GM19193 (cell line): Measurements from ENCODE around the gene SDK2.

Source experiments
- POLR2A ChIP-seq: IDR thresholded peaks from 4 replicates; pipeline ENCODE4 v1.6.1; 2011; ENCODE audit not compliant: insufficient read depth, insufficient read length; ENCODE audit errors: extremely low read depth

The SDK2 gene

DNA sequence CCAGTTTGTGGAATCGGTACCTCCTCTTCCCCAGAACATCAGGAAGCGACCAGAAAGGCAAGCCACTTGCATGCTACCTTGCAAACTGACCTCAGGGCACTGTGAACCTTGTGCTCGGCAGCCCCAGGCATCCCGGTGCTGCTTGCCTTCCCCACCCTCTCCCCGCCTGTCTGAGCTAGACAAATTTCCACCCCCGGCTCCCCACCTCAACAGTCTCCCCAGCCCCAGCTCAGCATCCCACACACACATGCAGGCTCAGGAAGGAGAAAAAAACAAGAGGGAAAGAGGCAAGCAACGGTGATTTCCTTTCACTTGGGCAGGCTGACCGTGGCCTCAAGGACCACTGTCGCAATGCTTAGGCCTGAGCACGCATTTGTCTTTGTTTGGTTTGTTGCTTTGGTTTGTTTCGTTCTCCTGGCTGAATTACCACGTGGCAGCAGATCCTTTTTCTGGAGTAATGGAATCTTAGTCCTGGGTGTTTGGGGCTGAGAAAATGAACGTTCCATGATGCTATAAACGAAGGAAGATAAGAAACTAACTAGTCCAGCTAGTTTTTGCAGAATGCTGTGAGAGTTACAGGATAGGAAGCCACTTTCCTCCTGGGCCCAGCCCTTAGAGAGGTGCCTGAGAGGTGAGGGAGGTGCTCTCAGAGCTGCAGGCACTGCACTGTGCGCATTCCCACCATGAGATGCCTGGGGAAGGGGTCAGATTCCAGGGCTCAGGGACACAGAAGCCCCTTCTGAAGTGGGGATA lies 27.9 kb downstream of the SDK2 start:
- TF ChIP-seq POLR2A = no peak

DNA sequence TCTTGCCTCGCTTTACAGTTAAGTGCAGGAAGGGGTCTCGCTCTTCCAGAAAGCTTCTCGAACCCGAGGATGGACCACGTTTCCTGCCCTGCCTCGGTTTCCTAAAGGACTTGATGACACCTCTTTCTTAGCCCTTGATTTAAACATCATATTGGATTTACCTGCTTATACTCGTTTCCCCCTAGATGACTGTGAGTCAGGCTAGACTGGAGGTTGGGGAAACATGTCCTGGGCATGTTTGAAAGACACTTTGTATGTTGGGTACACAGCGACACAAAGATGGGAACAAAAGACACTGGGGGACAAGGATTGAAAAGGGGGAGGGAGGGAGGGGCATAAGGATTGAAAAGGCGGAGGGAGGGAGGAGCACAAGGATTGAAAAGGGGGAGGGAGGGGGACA lies 30.0 kb downstream of the SDK2 start:
- no peak for TF ChIP-seq POLR2A

DNA sequence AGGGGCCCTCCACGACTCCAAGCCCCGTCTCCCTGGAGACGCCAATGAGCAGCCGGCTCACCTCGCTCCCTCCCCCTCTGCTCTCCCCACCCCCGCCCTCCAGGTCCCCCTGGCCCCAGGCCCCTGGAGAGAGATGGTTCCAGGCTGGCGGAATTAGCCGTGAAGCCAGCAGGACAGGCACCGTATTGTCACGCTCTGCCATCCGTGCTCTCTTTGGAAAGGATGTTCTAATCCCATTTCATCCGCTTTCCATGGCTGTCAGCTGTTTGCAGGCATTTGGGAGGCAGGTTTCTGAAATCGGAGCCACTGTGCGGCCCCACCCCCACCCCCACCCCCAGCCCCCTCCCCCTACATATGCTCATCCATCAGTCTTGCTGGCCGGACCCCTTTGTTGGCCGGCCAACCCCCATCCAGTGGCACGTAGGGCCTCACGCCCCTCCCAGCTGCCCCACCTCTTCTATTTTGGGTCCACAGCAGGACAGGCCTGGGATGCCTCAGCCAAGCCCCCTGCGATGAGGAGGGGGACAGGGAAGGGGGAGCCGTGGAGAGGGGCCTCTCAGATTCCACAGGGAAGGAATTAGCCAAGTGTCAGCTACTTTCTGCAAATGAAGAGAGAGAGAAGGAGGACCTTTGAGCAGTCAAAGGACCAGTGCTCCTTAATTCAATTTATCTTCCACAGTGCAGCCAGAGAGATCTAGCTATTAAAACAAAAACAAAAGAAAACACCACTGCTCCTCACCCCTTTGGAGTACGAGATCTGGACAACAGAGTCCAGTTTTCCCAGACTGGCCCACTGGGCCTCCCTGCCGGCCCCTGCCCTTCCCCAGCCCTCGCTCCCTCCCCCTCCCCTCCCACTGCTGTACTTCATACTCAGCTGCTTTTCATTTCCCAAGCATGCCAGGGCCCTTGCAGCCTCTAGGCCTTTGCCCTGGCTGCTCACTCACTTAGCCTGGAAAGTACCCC lies 30.7 kb downstream of the SDK2 start:
- no peak for TF ChIP-seq POLR2A

DNA sequence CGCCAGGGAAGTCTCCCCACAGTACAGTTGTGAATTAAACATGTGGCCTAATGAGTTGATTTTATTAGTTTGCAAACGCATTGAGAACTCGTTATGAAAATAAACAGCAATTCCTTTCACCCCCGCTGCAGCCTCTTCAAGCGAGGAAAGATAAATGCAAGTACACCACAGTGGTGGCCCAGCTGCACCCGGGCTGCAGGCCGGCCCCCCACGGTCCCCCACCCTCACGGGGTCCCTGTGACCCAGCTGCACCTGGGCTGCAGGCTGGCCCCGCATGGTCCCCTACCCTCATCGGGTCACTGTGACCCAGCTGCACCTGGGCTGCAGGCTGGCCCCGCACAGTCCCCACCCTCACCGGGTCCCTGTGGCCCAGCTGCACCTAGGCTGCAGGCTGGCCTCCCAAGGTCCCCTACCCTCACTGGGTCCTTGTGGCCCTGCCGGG lies 32.2 kb downstream of the SDK2 start:
- no peak for TF ChIP-seq POLR2A

DNA sequence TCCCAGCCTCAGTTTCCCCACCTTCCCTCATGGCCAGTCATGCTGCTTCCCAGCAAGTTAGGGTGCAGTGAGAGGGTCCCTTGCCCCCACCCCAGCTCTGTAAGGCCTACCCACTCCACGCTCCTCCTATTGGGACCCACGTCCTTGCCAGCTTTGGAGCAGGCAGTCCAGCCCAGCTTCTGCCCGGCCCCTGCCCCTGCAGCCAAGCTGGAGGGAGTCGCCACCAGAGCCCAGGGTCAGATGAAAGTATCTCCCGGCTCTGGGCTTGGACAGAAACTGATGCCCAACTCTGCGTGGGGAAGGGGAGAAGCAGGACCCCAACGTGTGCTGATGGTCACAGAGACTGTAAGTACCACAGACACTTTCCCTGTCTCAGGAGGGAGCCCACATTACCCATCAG lies 32.6 kb downstream of the SDK2 start:
- TF ChIP-seq POLR2A = no peak

DNA sequence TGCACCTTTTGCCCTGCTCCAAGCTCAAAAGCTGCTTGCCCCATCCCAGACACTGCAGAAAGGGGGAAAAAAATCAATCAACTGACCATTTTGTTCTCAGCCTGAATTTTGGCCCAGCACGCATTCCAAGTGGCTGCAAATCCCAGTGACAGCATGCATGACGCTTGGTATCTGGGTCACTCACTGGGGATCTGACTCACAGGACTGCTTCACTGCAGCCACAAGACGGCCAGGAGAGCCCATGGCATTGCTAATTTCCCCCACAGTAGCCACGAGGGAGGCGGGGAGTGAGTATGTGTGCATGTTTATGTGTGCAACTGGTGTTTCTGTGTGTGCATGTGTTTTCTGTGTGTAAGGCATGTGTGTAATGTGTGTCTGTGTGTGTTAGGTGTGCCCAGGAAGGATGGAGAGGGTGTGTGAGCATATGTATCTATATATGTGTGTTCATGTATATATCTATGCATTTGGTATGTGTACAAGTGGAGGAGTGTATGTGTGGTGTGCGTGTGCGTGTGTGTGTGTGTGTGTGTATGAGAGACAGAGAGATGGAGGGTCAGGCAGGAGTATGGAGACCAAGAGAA lies 33.8 kb downstream of the SDK2 start:
- no peak for TF ChIP-seq POLR2A

DNA sequence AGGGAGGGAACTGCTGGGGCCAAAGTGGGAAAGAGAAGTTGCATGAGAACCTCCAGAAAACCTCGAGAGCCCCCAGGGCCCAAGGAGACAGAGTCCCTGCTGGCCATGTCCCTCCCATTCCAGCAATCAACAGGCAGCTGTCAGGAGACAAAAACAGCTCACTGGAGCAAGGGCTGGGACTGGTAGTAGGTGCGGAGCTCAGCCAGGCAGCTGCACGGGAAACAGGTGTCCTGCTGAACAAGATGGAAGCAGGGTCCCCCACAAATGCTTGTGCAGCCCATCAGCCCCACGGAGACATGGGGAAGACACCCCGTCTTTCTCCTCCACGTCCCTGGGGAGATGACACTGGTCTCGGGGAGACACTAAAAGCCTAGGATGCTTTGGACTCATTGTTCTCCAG lies 34.5 kb downstream of the SDK2 start:
- TF ChIP-seq POLR2A = no peak

DNA sequence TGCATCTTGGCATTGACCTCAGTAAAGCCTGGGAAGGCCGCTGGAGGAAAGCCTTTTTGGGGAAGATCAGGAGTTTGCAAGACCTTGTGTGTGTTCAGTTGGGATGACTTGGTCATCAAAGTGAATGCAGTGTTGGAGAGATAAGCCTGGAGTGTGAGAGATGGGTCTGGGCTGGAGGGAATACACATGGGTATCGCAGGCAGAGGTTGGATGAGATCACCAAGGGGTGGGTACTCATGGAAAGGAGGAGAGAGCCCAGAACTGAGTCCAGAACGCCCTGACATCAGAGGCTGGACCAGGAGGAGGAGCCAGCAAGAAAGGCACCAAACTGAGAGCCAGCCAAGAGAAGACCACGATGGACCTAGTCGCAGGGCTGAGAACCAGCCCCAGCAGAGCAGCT lies 35.2 kb downstream of the SDK2 start:
- TF ChIP-seq POLR2A = no peak

DNA sequence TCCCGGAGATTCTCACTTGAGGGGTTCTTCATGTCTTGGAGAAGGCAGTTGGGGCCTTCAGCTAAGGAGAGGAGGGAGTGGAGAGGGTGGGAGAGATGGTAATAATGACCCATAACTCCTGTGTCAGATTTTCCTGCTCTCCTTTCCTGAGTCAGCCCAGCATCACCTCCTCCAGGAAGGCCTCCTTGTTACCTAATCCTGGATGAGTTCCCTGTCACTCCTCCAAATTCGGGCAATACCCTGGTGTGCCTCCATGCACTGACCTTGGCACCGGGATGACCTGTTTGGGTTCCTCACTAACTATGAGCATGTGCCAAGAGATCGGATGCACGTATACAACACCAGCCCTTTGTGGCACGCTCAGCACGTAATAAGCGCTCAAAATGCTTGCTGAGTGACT lies 38.8 kb downstream of the SDK2 start:
- TF ChIP-seq POLR2A = no peak

DNA sequence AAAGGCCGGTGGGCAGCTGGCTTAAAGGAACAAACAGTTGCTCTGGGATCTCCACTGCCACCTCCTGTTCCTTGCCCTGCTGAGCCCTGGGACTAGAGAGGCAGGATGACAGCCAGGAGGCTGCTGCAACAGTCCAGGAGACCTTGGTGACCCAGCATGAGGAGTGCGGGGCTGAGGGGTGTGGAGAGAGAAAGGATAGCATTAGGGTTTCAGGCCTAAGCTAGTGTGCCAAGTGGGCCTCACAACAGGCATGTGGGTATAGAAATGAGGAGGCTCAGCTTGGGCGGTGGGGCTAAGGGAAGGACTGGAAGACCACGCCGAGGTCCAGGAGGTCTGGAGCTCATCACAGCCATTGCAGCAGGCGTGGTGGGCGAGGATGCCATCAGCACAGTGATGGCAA lies 39.8 kb downstream of the SDK2 start:
- no peak for TF ChIP-seq POLR2A

DNA sequence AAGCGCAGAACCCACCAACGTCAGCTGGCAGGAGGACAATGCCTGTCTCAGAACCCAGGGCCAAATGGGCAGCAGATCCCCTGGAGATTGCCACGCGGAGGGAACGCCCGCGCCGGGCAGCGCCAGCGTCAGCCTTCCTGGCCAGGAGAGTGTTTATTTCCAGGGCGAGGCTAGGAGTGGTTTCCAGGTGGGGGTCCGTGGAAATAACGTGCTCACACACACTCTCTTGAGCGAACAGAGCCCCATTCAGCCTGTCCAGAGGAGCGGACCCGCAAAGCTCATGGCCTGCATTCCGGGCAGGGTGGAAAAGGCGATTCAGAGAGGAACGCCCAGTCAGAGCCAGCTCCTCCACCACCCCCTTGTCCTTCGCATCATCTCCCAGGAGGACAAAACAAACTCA lies 40.3 kb downstream of the SDK2 start:
- TF ChIP-seq POLR2A = no peak

DNA sequence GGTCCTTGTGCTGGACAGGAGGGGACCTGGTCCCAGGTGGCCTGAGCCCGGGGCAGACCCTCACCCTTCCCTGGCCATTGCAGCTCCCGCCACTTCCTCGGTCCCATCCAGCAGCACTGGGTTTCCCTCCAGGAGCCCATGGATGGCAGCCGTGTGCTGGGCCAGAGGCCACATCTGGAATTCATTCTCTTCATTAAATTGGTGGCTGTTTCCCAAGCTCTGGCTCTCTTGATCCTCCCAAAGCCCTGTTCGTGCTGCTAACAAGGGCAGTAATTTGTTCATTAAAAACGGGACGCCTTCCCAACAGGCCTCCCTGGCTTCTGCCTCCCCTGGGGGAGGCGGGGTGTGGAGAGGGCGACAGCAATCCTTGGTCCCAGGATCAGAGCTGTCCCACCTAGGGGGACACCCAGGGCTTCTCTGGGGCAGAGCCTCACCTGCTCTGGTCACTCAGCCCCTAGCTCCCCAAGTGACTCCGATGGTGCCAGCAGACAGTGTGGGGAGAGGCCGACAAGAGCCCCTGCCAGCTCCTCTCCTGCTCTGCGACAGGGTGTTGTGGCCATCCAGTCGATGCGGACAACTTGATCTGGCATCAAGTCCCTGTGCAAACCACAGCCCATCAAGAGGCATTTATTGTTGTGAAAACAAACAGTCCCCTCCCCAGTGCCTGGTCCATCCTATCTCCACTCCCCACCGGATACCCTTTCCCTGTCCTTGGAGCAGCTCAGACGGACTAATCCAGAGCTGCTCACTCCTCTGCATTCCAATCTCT lies 44.0 kb downstream of the SDK2 start:
- TF ChIP-seq POLR2A = no peak

DNA sequence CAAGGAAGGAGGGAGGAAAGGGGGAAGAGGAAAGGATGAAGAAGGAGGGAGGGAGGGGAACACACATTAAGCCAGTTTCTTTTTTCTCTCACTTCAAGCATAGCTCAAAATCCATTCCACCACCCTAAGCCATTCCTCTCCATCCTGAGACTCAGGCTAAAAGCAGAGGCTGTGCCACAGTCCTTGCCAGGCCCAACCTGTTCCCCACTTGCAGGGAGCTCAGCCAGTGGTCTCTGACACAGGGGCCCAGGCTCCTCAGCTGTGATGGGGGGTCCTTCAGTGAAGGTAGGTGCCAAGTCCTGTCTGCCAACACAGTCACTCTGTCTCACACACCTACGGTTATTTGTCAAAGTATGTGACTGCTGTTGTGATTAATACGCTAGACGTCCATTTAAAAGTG lies 44.6 kb downstream of the SDK2 start:
- TF ChIP-seq POLR2A = no peak

DNA sequence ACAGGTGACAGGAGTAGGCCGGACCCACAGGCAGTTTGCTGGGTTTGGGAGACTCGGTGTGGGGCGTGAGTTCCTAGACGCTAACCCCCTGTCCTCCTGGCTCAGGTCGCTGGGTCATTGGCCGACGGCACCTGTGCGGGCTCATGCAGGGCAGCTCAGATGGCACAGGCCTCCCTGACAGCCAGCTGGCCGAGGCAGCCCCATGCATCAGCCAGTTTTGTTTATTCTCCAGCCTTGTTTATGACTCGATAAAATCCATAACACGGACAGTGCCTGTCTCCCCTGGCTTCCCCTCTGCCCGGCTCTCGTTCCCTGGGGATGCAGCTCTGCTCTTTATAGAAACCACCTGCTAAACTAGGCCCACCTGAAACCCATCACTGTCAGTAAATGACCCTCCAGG lies 46.0 kb downstream of the SDK2 start:
- no peak for TF ChIP-seq POLR2A

DNA sequence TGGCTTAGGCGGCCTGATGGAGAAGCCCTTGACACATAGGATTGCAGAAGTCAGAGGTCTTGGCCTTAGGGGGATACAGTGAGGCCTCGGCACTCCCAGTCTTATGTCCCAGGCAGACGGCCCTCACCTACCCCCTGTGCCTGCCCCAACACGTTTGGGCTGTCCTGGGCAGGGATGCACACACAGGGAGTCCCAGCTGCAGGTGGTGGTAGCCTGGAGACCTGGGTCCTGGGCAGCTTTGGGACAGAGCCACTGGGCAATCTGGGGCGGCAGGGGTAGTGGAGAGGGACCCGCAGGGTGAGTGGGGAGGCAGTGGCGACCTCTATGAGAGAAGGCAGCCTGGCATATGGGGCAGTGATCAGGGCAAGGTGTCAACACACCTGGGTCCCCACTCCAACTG lies 48.3 kb downstream of the SDK2 start:
- no peak for TF ChIP-seq POLR2A

DNA sequence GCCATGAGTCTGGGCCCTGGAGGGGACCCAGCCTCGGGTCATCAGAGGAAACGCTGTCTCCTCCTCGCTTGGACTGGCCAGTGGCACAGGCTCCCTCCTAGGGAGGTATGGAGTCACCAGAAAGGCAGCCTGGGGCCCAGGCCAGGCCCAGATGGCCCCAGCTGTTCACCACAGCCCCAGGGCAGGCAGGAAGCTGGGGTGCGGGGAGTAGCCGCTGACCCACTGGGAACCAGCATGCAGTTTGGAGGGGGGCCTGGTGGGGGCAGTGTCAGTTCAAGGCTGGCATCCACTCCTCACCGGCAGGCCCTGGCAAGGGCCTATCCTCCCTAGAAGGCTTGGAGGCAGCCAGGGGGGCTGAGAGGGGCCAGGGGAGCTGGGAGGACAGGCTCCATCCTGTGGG lies 48.8 kb downstream of the SDK2 start:
- TF ChIP-seq POLR2A = no peak

DNA sequence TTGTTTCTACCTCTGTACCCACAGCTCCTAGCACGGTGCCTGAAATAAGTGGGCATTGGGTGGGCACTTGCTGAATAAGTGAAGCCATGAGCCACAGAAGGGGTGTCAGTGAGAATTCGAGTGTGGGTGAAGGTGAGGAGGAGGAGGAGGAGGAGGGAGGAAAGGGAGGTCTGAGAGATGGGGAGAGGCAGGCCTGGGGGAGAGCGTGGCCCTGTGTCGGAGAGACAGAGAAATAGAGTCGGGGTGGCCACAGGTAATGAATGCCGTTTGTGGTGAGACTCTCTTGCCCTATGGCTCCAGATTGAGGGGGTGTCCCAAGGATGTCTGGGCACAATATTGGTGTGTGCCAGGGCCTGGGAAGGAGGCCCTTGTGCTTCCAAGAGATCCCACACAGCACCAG lies 49.2 kb downstream of the SDK2 start:
- no peak for TF ChIP-seq POLR2A
